HepG2 (cell line): ENCODE measurements around the gene GPS1. TPM values are rescaled to one million over a fixed set of nuclear protein-coding genes. Genes with fewer than 3 reads are reported as not detected.

Experiments
- BRD4 ChIP-seq: sonication (generic); formaldehyde crosslinking; IDR thresholded peaks from 2 replicates; pipeline ENCODE4 v1.4.0; 2020; ENCODE audit warnings: missing genetic modification reagents
- HOXA5 ChIP-seq: sonication (generic); formaldehyde crosslinking; IDR thresholded peaks from 2 replicates; pipeline ENCODE4 v1.4.0; 2020; ENCODE audit warnings: missing genetic modification reagents
- ISX ChIP-seq: sonication (generic); formaldehyde crosslinking; conservative IDR thresholded peaks from 2 replicates; pipeline ENCODE4 v1.5.0; 2020; ENCODE audit warnings: missing genetic modification reagents
- RAD21 ChIP-seq: fragments of 450-650 bp; formaldehyde crosslinking; IDR thresholded peaks from 2 replicates; pipeline ENCODE4 v1.5.0; 2020; ENCODE audit warnings: mild to moderate bottlenecking
- STAG1 ChIP-seq: sonication (generic); formaldehyde crosslinking; IDR thresholded peaks from 2 replicates; pipeline ENCODE4 v1.4.0; 2020; ENCODE audit warnings: missing genetic modification reagents
- polyA plus RNA-seq, 8 experiments: library from polyadenylated mRNA; depleted of rRNA in 3 of 8; stranded (reverse) in 7 of 8; unstranded in 1 of 8; fragments of >200 nt; fragmentation: Illumina TruSeq in 4 of 8; extraction: Trizol in 4 of 8; gene quantifications; 2 replicates each; pipeline versions ENCODE4 v1.2.1 to v1.2.3, GENCODE V29; 2011 to 2016; ENCODE audit warnings: low read depth in 4 of 8, missing spikeins in 1 of 8, mixed read lengths in 1 of 8; ENCODE audit not compliant: insufficient read depth in 1 of 8
- total RNA-seq, 5 experiments: library from RNA; depleted of rRNA; stranded (reverse); fragments of >200 nt; fragmentation: Illumina TruSeq; extraction: Trizol; gene quantifications; 2 replicates each; pipeline ENCODE4 v1.2.3, GENCODE V29; 2016; ENCODE audit warnings: low read depth in 1 of 5
- TF ChIP-seq, protein P1 (sequence below), 2 experiments: sonication (generic) in 1 of 2; formaldehyde crosslinking in 1 of 2; IDR thresholded peaks; 2 replicates each; pipeline versions ENCODE4 v1.4.0 to v1.6.1; 2016 to 2020; ENCODE audit warnings: borderline replicate concordance in 1 of 2, low read depth in 1 of 2, mild to moderate bottlenecking in 1 of 2, missing genetic modification reagents in 1 of 2
- TF ChIP-seq, protein P2 (sequence below): sonication (generic); formaldehyde crosslinking; IDR thresholded peaks from 2 replicates; pipeline ENCODE4 v1.5.0; 2020; ENCODE audit warnings: missing genetic modification reagents, mild to moderate bottlenecking, borderline replicate concordance
- TF ChIP-seq, protein P3 (sequence below): sonication (generic); formaldehyde crosslinking; IDR thresholded peaks from 2 replicates; pipeline ENCODE4 v1.4.0; 2020; ENCODE audit warnings: mild to moderate bottlenecking, missing genetic modification reagents
- TF ChIP-seq, protein P4 (sequence below): sonication (generic); IDR thresholded peaks from 2 replicates; pipeline ENCODE4 v1.6.1; 2016; ENCODE audit warnings: low read depth, borderline replicate concordance
- TF ChIP-seq, protein P5 (sequence below): sonication (generic); formaldehyde crosslinking; IDR thresholded peaks from 2 replicates; pipeline ENCODE4 v1.5.0; 2020; ENCODE audit warnings: mild to moderate bottlenecking, missing genetic modification reagents, borderline replicate concordance
- TF ChIP-seq, protein P6 (sequence below): IDR thresholded peaks from 2 replicates; pipeline ENCODE4 v1.6.1; 2016; ENCODE audit warnings: low read depth, control low read depth
- TF ChIP-seq, protein P7 (sequence below): IDR thresholded peaks from 2 replicates; pipeline ENCODE4 v1.4.0; 2020; ENCODE audit warnings: mild to moderate bottlenecking, missing genetic modification reagents

The GPS1 gene
- total and polyA plus RNA-seq, 2 of the 13 experiments (the other 11 are each of a cell fraction or from before 2014, with no cell fraction given): 124 to 128 TPM

DNA sequence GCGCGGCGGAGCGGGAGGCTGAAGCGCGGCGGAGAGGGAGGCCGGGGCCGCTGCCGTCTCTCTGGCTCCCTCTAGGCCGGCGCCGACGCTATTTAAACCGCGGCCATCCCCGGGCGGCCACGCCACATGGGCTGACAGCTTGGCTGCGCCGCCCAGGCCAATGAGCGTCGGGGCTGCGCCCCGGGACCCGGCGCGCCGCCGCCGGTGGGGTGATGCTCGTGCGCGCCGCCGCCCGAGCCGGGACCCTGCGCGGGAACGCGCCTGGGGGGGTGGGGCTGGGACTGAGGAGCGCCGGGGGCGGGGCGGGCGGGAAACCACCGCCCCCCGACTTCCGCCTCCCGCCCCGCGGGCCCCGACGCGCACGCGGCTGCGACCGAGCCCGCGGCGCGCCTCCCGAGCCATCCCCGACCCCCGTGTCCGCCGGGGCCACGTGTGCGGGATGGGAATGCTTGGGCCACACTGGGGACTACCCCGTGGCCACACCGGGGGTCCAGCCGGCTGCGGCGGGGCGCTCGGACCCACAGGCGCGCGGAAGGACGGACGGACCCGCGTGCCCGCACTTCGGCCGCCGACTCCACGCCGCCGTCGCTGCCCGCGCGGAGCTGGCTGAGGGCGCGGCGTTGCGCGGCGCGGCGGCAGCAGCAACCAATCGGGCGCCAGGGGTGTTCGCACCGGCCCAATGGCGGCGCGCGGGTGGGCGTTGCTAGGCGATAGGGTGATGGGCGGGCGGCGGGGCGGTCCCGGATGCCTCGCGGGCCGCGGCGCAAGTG lies 46.7 kb downstream of the GPS1 start, which contains the start of gene FASN (continued):
- TF ChIP-seq, protein P1, sequence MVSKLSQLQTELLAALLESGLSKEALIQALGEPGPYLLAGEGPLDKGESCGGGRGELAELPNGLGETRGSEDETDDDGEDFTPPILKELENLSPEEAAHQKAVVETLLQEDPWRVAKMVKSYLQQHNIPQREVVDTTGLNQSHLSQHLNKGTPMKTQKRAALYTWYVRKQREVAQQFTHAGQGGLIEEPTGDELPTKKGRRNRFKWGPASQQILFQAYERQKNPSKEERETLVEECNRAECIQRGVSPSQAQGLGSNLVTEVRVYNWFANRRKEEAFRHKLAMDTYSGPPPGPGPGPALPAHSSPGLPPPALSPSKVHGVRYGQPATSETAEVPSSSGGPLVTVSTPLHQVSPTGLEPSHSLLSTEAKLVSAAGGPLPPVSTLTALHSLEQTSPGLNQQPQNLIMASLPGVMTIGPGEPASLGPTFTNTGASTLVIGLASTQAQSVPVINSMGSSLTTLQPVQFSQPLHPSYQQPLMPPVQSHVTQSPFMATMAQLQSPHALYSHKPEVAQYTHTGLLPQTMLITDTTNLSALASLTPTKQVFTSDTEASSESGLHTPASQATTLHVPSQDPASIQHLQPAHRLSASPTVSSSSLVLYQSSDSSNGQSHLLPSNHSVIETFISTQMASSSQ (IDR thresholded peaks at IDR 0.05; ENCODE audit: low read depth): no peak; the same call in 1 of the 2 replicates
- TF ChIP-seq, protein P1 (CRISPR knock-in tag; IDR thresholded peaks at IDR 0.05; ENCODE audit: borderline replicate concordance): 0 out of 2 replicates have a peak, but pooled peaks have one; percentile 34
- TF ChIP-seq, protein P2, sequence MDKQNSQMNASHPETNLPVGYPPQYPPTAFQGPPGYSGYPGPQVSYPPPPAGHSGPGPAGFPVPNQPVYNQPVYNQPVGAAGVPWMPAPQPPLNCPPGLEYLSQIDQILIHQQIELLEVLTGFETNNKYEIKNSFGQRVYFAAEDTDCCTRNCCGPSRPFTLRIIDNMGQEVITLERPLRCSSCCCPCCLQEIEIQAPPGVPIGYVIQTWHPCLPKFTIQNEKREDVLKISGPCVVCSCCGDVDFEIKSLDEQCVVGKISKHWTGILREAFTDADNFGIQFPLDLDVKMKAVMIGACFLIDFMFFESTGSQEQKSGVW (CRISPR knock-in tag): peak; percentile 71
- TF ChIP-seq HOXA5: peak; percentile 82; the same call in 1 of the 2 replicates
- TF ChIP-seq, protein P3, sequence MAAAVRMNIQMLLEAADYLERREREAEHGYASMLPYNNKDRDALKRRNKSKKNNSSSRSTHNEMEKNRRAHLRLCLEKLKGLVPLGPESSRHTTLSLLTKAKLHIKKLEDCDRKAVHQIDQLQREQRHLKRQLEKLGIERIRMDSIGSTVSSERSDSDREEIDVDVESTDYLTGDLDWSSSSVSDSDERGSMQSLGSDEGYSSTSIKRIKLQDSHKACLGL (CRISPR knock-in tag): peak; percentile 83
- TF ChIP-seq, protein P4, sequence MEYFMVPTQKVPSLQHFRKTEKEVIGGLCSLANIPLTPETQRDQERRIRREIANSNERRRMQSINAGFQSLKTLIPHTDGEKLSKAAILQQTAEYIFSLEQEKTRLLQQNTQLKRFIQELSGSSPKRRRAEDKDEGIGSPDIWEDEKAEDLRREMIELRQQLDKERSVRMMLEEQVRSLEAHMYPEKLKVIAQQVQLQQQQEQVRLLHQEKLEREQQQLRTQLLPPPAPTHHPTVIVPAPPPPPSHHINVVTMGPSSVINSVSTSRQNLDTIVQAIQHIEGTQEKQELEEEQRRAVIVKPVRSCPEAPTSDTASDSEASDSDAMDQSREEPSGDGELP: peak; percentile 46; the same call in 1 of the 2 replicates
- peak; percentile 76; the same call in 1 of the 2 replicates for TF ChIP-seq ISX (CRISPR knock-in tag)
- TF ChIP-seq, protein P5, sequence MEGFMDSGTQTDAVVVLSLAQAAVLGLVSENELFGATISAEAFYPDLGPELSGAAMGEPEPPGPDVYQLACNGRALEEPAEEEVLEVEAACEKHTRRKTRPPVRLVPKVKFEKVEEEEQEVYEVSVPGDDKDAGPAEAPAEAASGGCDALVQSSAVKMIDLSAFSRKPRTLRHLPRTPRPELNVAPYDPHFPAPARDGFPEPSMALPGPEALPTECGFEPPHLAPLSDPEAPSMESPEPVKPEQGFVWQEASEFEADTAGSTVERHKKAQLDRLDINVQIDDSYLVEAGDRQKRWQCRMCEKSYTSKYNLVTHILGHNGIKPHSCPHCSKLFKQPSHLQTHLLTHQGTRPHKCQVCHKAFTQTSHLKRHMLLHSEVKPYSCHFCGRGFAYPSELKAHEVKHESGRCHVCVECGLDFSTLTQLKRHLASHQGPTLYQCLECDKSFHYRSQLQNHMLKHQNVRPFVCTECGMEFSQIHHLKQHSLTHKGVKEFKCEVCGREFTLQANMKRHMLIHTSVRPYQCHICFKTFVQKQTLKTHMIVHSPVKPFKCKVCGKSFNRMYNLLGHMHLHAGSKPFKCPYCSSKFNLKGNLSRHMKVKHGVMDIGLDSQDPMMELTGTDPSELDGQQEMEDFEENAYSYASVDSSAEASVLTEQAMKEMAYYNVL: peak; percentile 68
- TF ChIP-seq STAG1 (CRISPR knock-in tag): peak; percentile 29; the same call in 1 of the 2 replicates
- TF ChIP-seq, protein P6, sequence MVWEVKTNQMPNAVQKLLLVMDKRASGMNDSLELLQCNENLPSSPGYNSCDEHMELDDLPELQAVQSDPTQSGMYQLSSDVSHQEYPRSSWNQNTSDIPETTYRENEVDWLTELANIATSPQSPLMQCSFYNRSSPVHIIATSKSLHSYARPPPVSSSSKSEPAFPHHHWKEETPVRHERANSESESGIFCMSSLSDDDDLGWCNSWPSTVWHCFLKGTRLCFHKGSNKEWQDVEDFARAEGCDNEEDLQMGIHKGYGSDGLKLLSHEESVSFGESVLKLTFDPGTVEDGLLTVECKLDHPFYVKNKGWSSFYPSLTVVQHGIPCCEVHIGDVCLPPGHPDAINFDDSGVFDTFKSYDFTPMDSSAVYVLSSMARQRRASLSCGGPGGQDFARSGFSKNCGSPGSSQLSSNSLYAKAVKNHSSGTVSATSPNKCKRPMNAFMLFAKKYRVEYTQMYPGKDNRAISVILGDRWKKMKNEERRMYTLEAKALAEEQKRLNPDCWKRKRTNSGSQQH (CRISPR knock-in tag): peak; percentile 63; the same call in 1 of the 2 replicates
- TF ChIP-seq BRD4 (CRISPR knock-in tag): peak; percentile 31
- TF ChIP-seq, protein P7, sequence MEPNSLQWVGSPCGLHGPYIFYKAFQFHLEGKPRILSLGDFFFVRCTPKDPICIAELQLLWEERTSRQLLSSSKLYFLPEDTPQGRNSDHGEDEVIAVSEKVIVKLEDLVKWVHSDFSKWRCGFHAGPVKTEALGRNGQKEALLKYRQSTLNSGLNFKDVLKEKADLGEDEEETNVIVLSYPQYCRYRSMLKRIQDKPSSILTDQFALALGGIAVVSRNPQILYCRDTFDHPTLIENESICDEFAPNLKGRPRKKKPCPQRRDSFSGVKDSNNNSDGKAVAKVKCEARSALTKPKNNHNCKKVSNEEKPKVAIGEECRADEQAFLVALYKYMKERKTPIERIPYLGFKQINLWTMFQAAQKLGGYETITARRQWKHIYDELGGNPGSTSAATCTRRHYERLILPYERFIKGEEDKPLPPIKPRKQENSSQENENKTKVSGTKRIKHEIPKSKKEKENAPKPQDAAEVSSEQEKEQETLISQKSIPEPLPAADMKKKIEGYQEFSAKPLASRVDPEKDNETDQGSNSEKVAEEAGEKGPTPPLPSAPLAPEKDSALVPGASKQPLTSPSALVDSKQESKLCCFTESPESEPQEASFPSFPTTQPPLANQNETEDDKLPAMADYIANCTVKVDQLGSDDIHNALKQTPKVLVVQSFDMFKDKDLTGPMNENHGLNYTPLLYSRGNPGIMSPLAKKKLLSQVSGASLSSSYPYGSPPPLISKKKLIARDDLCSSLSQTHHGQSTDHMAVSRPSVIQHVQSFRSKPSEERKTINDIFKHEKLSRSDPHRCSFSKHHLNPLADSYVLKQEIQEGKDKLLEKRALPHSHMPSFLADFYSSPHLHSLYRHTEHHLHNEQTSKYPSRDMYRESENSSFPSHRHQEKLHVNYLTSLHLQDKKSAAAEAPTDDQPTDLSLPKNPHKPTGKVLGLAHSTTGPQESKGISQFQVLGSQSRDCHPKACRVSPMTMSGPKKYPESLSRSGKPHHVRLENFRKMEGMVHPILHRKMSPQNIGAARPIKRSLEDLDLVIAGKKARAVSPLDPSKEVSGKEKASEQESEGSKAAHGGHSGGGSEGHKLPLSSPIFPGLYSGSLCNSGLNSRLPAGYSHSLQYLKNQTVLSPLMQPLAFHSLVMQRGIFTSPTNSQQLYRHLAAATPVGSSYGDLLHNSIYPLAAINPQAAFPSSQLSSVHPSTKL (CRISPR knock-in tag): 0 out of 2 replicates have a peak, but pooled peaks have one; percentile 5
- peak; percentile 10 for TF ChIP-seq RAD21 (CRISPR knock-in tag)
